ENCODE measurements around the gene SLC22A14.

Gene SLC22A14

DNA sequence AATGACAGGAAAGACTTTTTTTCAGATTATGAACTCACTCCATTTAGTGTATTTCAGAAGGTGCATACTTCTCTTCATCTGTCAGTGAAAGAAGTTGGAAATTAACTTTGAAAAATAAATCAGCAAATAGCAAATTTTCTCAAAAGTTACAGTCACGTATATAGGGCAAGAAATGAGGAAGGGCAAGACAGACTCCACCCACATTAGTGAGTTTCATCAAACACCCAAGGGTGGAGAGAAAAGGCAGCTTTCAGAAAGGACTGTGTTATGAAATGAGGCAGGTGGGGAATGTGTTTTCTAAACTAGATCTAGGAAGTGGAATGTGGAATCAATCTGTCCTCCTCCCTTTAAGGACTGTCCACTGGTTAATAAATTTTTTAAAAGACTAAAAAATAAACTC is 13.6 kb upstream of the SLC22A14 start:
- no peak for TF ChIP-seq CTCF (IDR thresholded peaks at IDR 0.05; ENCODE audit: control insufficient read depth, extremely low read depth, insufficient read depth)
- DNase-seq (ENCODE audit: low read depth) = no peak
- H3K4me3 ChIP-seq (ENCODE audit: low read depth, low read length) = no peak overlapping the region

GRCh38 chr3:38270606-38271005 is 11.5 kb upstream of the SLC22A14 start:
- DNase-seq (ENCODE audit: low read depth) = no peak
- no peak overlapping the region for H3K4me3 ChIP-seq (ENCODE audit: low read depth, low read length)
- TF ChIP-seq CTCF (IDR thresholded peaks at IDR 0.05; ENCODE audit: control insufficient read depth, extremely low read depth, insufficient read depth) = no peak

- H3K4me3 ChIP-seq (ENCODE audit: low read depth, low read length) = no peak overlapping the region
- no peak for DNase-seq (ENCODE audit: low read depth)
- no peak for TF ChIP-seq CTCF (IDR thresholded peaks at IDR 0.05; ENCODE audit: control insufficient read depth, extremely low read depth, insufficient read depth)
Observed at GRCh38 chr3:38271553-38271952, 10.5 kb upstream of the SLC22A14 start.

DNA sequence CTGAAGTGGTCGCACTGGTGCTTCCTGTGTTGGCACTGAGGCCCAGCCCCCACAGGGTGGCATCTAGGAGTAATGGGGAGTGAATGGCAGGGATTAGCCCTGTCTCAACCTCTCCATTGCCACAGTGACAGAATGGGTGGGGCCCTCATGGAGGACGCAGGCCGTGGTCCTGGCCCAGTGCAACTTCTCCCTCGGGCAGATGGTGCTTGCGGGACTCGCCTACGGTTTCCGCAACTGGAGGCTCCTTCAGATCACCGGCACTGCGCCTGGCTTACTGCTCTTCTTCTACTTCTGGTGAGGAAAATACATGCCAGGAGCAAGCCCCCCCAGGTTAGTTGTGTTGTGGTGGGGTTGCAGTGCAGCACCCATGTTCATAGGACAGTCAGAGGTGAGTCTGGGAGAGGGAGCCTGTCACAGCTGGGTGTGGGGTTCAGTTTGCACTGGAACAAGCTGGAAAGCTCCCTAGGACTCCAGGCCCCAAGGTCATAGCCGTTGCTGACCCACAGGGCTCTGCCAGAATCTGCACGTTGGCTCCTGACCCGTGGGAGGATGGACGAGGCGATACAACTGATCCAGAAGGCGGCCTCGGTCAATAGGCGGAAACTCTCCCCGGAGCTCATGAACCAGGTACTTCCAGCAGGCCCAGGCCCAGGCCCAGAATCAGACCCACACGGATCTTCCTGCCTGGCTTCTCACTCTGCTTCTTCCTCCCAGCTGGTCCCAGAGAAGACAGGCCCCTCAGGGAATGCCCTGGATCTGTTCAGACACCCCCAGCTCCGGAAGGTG is 7.0 kb upstream of the SLC22A14 start:
- DNase-seq (ENCODE audit: low read depth) = no peak
- TF ChIP-seq CTCF (IDR thresholded peaks at IDR 0.05; ENCODE audit: control insufficient read depth, extremely low read depth, insufficient read depth) = no peak
- no peak overlapping the region for H3K4me3 ChIP-seq (ENCODE audit: low read depth, low read length)

DNA sequence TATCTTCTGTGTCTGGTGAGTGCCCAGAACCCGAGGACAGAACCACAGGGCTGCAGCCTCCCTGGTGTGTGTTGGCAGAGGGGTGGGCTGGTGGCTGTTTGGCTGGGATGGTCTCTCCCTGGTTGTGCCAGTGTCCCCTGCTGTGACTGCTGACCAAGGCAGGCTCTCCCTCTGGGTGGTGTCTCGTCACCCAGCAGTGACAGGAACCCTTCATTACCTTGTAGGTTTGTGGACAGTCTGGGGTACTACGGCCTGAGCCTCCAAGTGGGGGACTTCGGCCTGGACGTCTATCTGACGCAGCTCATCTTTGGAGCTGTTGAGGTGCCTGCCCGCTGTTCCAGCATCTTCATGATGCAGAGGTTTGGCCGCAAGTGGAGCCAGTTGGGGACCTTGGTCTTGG is 6.4 kb upstream of the SLC22A14 start:
- no peak overlapping the region for H3K4me3 ChIP-seq (ENCODE audit: low read depth, low read length)
- no peak for DNase-seq (ENCODE audit: low read depth)
- no peak for TF ChIP-seq CTCF (IDR thresholded peaks at IDR 0.05; ENCODE audit: control insufficient read depth, extremely low read depth, insufficient read depth)

DNA sequence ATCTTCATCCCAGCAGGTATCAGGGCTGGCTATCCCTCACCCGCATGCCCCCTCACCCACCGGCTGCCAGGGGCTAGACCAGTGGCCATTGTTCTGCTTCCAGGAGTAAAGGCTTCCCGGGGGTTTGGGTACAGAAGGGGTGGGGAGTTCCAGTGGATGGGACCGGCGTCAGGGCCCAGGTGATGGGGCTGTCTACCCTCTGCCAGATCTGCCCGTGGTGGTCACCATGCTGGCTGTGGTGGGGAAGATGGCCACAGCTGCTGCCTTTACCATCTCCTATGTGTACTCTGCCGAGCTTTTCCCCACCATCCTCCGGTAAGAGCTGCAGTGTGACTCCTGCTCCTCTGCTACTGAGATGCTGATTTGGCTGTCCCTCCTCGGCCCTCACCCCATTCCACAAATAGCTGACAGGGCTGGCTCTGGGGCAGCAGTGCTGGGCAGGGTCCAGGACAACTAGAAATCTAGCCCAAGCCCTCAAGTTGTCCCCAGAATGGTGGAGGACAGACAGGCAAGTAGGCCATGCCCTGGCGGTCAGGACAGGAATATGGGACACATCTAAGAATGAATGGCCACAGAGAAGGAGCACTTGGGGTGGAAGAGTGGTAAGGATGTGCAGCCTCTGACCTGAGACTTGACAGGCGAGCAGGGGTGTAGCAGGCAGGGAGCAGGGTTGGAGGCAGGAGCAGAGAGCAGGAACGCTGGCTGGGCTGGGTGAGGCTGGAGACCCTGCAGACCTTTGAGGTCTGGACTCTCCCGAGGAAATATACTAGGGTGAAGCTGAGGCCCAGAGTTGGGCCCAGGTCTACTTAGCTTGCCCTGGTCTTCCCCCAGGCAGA is 5.8 kb upstream of the SLC22A14 start:
- TF ChIP-seq CTCF (IDR thresholded peaks at IDR 0.05; ENCODE audit: control insufficient read depth, extremely low read depth, insufficient read depth) = no peak
- no peak for DNase-seq (ENCODE audit: low read depth)
- no peak overlapping the region for H3K4me3 ChIP-seq (ENCODE audit: low read depth, low read length)

All from LNCaP clone FGC (cell line).